Mesothelial cell of epicardium (in vitro differentiated cells): ENCODE measurements around the gene FBN1. TPM values are rescaled to one million over a fixed set of nuclear protein-coding genes. Genes with fewer than 3 reads are reported as not detected.

ENCODE experiments used
- DNase-seq, 2 experiments: peaks; one replicate each; pipeline ENCODE4 v3.0.0; 2021; ENCODE audit warnings: low spot score in 2 of 2; ENCODE audit not compliant: unreplicated experiment in 2 of 2
- H3K27ac Mint-ChIP-seq: 2 replicates; pipeline ENCODE4 v1.8.0; 2021; ENCODE audit warnings: mixed read lengths
- H3K27me3 Mint-ChIP-seq: 2 replicates; pipeline ENCODE4 v1.8.0; 2021; ENCODE audit warnings: low read depth, mixed read lengths
- H3K36me3 Mint-ChIP-seq: 2 replicates; pipeline ENCODE4 v1.8.0; 2021; ENCODE audit warnings: mixed read lengths
- H3K4me1 Mint-ChIP-seq: 2 replicates; pipeline ENCODE4 v1.8.0; 2021; ENCODE audit warnings: mixed read lengths
- H3K4me3 Mint-ChIP-seq: 2 replicates; pipeline ENCODE4 v1.8.0; 2021; ENCODE audit warnings: mild to moderate bottlenecking, moderate library complexity, mixed read lengths
- H3K9me3 Mint-ChIP-seq: 2 replicates; pipeline ENCODE4 v1.8.0; 2021; ENCODE audit warnings: mixed read lengths
- CTCF ChIP-seq: fragments of 200-600 bp; sonication (generic); IDR thresholded peaks from one replicate; pipeline ENCODE4 v1.5.0; 2021; ENCODE audit warnings: antibody characterized with exemption; ENCODE audit not compliant: unreplicated experiment
- total RNA-seq: library from RNA; stranded (reverse); gene quantifications from 3 replicates; pipeline ENCODE4 v1.2.1, GENCODE V29; 2021

FBN1 gene
- total RNA-seq, 1 donor from 2014 or later = 67.9 TPM

- DNase-seq = no peak
- Mint-ChIP-seq H3K36me3 (peaks cover 6% of the 10 kb centered on the region), H3K4me1 (peaks cover 4% of the 10 kb centered on the region), H3K27ac (no peak overlapping the region), H3K4me3 (no peak overlapping the region), H3K9me3 (no peaks in the 10 kb centered on the region), H3K27me3 (no peaks in the 10 kb centered on the region)
- no peak for TF ChIP-seq CTCF
Measured at GRCh38 chr15:48406911-48407310, 238.6 kb downstream of the FBN1 start.

DNA sequence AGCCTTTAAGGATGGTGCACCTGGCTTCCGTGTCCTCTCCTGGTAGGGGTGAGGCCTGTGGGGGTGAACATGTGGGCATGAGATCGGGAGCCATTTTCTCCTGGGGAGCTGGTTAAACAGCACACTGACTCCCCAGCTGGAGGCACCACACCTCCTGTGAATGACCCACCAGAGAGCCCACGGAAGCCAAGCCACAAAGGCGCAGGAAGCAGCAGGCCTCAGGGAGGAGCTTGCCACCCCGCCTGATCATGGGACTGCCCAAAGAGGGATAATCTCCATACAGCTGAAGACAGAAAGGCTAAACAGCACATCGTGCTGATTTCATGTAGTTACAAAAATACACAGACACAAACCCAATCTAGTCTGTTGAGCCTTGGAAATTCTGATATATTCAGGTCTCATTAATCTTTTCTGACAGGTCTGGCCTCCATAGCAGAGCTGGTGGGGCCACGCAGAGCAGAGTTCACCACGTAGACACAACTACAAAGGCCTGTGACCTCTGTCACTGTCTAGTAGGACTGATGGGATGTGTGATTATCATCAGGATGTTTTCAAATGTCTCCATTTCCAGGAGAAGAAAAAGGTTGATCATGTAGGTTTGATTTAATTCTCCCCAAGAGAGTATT lies 239.1 kb downstream of the FBN1 start:
- Mint-ChIP-seq H3K4me3 (no peak overlapping the region), H3K27ac (peak overlapping the region; percentile 71), H3K36me3 (peaks cover 4% of the 10 kb centered on the region), H3K4me1 (peaks cover 4% of the 10 kb centered on the region), H3K9me3 (no peaks in the 10 kb centered on the region), H3K27me3 (no peaks in the 10 kb centered on the region)
- TF ChIP-seq CTCF = no peak
- DNase-seq = no peak

DNA sequence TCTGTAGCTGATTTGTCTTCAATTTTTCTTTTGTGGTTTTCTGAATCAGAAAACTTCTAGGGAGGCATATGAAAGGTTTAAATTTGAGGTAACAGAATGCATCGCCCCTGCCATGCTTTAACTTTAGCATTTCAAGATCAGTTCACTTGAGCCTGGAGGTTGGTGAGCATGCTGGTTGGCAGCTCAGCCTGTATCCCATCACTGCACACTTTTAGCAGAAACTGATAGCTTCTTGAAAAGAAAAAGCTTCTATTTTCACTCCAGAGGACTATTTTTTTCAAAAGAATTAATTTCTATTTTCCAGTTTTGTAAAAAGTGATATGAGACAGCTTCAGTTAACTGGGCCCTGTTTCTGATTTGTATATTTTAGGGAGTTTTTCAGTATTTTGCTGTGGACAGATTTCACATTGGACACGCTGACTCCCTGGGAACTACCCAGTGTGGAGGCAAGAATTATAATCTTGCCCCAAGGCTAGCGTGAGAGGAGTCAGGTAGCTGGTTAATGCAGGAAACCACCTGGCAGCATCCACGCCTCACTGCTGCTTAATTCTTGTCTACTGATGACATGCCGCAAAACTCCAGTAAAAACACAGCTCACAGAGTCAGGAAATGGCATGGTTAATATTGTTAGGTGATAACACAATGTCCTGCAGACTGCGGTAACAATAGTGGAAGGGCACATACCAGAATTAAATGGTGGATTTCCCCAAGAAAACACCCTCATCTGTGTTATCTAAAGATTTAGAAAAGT lies 242.9 kb downstream of the FBN1 start:
- Mint-ChIP-seq H3K27me3 (no peaks in the 10 kb centered on the region), H3K9me3 (no peaks in the 10 kb centered on the region), H3K4me3 (no peak overlapping the region), H3K4me1 (peaks cover 4% of the 10 kb centered on the region), H3K36me3 (no peaks in the 10 kb centered on the region), H3K27ac (no peak overlapping the region)
- TF ChIP-seq CTCF = no peak
- DNase-seq = no peak

DNA sequence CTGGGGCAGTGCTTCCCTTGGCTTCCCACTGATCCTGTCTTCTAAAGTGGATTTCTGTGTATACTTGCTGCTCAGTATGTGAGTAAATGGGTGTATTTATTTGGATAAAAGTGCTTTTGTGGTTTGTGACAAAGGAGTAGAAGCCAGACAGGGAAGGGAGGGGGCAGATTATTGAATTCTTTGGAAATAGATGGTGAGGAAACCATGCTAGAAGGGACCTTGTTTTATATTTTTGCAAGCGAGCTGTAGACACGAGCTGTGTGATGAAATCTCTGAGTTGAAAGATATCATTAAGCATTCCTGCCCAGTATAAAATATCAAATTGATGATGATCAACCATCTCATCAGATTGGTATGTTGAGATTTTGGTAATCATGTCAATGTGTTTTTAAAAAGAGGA lies 245.4 kb downstream of the FBN1 start:
- H3K27ac Mint-ChIP-seq = no peak overlapping the region
- no peak for DNase-seq
- no peak for TF ChIP-seq CTCF
- no peaks in the 10 kb centered on the region for H3K4me1 Mint-ChIP-seq
- no peaks in the 10 kb centered on the region for H3K36me3 Mint-ChIP-seq
- H3K4me3 Mint-ChIP-seq = no peak overlapping the region
- H3K9me3 Mint-ChIP-seq = no peaks in the 10 kb centered on the region
- no peaks in the 10 kb centered on the region for H3K27me3 Mint-ChIP-seq

- no peaks in the 10 kb centered on the region for H3K36me3 Mint-ChIP-seq
- no peak for DNase-seq
- no peak for TF ChIP-seq CTCF
- H3K4me3 Mint-ChIP-seq = no peak overlapping the region
- H3K27me3 Mint-ChIP-seq = no peaks in the 10 kb centered on the region
- peaks cover under 1% of the 10 kb centered on the region for H3K4me1 Mint-ChIP-seq
- H3K9me3 Mint-ChIP-seq = no peaks in the 10 kb centered on the region
- H3K27ac Mint-ChIP-seq = no peak overlapping the region
Measured at GRCh38 chr15:48397841-48398240, 247.7 kb downstream of the FBN1 start.
